HL-60 (cell line): Measurements from ENCODE around the gene TRPM2.

ENCODE experiments used
- CTCF ChIP-seq: IDR thresholded peaks from one replicate; pipeline ENCODE4 v1.5.1; 2011; ENCODE audit warnings: low read length, control low read depth, inconsistent platforms; ENCODE audit not compliant: insufficient read depth
- GABPA ChIP-seq: IDR thresholded peaks from 2 replicates; pipeline ENCODE4 v1.6.1; 2012; ENCODE audit warnings: low read depth
- POLR2AphosphoS5 ChIP-seq: IDR thresholded peaks from 2 replicates; pipeline ENCODE4 v1.6.1; 2012; ENCODE audit warnings: low read depth
- SPI1 ChIP-seq: IDR thresholded peaks from 2 replicates; pipeline ENCODE4 v1.6.1; 2012; ENCODE audit warnings: low read depth, mild to moderate bottlenecking, borderline replicate concordance

- TF ChIP-seq CTCF (no peak), POLR2AphosphoS5 (no peak), SPI1 (no peak), GABPA (no peak)
Measured at GRCh38 chr21:44427241-44428120, 74.1 kb downstream of the TRPM2 start.
